Suprapubic skin (tissue), 3 donors: Measurements from ENCODE around the gene RIMS1.

Source experiments
- POLR2A ChIP-seq, 2 donors: fragments of 450-650 bp; IDR thresholded peaks; one replicate each; pipeline ENCODE4 v1.6.1; 2017; ENCODE audit warnings: antibody characterized with exemption in 2 of 2, mild to moderate bottlenecking in 2 of 2, moderate library complexity in 2 of 2
- TF ChIP-seq, protein P1 (sequence below), 2 donors: fragments of 200-600 bp in 1 of 2; fragments of 450-650 bp in 1 of 2; sonication (generic) in 1 of 2; IDR thresholded peaks; one replicate each; pipeline ENCODE4 v1.5.1; 2016 to 2019; ENCODE audit warnings: antibody characterized with exemption in 2 of 2, mild to moderate bottlenecking in 1 of 2, moderate library complexity in 1 of 2

- TF ChIP-seq, protein P1, sequence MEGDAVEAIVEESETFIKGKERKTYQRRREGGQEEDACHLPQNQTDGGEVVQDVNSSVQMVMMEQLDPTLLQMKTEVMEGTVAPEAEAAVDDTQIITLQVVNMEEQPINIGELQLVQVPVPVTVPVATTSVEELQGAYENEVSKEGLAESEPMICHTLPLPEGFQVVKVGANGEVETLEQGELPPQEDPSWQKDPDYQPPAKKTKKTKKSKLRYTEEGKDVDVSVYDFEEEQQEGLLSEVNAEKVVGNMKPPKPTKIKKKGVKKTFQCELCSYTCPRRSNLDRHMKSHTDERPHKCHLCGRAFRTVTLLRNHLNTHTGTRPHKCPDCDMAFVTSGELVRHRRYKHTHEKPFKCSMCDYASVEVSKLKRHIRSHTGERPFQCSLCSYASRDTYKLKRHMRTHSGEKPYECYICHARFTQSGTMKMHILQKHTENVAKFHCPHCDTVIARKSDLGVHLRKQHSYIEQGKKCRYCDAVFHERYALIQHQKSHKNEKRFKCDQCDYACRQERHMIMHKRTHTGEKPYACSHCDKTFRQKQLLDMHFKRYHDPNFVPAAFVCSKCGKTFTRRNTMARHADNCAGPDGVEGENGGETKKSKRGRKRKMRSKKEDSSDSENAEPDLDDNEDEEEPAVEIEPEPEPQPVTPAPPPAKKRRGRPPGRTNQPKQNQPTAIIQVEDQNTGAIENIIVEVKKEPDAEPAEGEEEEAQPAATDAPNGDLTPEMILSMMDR (IDR thresholded peaks at IDR 0.05), result no peak
- TF ChIP-seq POLR2A (IDR thresholded peaks at IDR 0.05), result no peak
Observed at GRCh38 chr6:72037006-72037405, 150.7 kb downstream of the RIMS1 start.
